T-helper 1 cell treated with Interleukin-12 subunit alpha and Interleukin-12 subunit beta and Interleukin-4 antibody, amounts not matched to agents 30 μg/mL and 1 μg/mL, for 36 hours (primary cell): Measurements from ENCODE around the gene GJC1.

Experiments
- H3K27ac Mint-ChIP-seq: one replicate; pipeline ENCODE4 v1.8.0; 2021; ENCODE audit warnings: mild to moderate bottlenecking, mixed read lengths
- H3K27me3 Mint-ChIP-seq: one replicate; pipeline ENCODE4 v1.8.0; 2021; ENCODE audit warnings: low read depth, mixed read lengths
- H3K36me3 Mint-ChIP-seq: one replicate; pipeline ENCODE4 v1.8.0; 2021; ENCODE audit warnings: low read depth, mixed read lengths
- H3K4me1 Mint-ChIP-seq: one replicate; pipeline ENCODE4 v1.8.0; 2021; ENCODE audit warnings: low read depth, mixed read lengths
- H3K4me3 Mint-ChIP-seq: one replicate; pipeline ENCODE4 v1.8.0; 2021; ENCODE audit warnings: mild to moderate bottlenecking, moderate library complexity, mixed read lengths
- H3K9me3 Mint-ChIP-seq: one replicate; pipeline ENCODE4 v1.8.0; 2021; ENCODE audit warnings: mixed read lengths

Gene GJC1

DNA sequence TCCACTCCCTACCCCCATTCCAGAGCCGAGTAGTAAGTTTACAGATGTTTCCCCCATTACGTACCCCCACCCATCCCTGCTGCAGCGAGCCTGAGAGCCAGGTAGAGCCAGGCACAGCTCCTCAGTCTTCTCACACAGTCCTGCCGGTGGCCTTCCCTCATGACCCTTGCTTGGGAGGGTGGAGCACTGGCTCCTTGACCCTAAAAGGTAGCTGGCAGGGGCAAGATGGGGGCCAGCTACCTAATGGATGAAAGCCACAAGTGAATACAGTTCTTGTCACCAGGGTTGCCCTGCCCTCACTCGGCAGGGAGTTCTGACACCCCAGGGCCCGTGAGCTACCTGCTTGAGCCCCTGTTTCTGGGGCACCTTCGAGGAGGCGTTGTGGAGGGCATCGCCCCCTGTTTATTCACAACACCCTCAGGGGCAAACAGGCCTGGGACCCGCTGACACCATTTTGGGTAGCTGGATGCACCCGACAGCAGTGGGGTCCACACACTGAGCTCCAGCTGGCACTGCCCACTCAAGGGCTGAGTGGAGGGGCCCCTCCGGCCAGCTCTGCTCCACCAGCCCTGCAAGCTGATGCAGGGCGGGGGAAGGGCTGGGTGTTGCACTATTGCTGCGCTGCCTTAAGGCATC, 49.1 kb downstream of the GJC1 start:
- no peak overlapping the region for H3K4me3 Mint-ChIP-seq
- peaks cover 11% of the 10 kb centered on the region for H3K27me3 Mint-ChIP-seq
- no peaks in the 10 kb centered on the region for H3K36me3 Mint-ChIP-seq
- no peak overlapping the region for H3K27ac Mint-ChIP-seq
- H3K4me1 Mint-ChIP-seq = peaks cover 7% of the 10 kb centered on the region
- no peaks in the 10 kb centered on the region for H3K9me3 Mint-ChIP-seq

- H3K27me3 Mint-ChIP-seq = peaks cover 11% of the 10 kb centered on the region
- H3K36me3 Mint-ChIP-seq = no peaks in the 10 kb centered on the region
- peaks cover 7% of the 10 kb centered on the region for H3K4me1 Mint-ChIP-seq
- no peak overlapping the region for H3K27ac Mint-ChIP-seq
- H3K9me3 Mint-ChIP-seq = no peaks in the 10 kb centered on the region
- H3K4me3 Mint-ChIP-seq = no peak overlapping the region
Measured at GRCh38 chr17:44780161-44780560, 49.9 kb downstream of the GJC1 start.

- peak overlapping the region; percentile 37 for H3K4me3 Mint-ChIP-seq
- H3K27ac Mint-ChIP-seq = no peak overlapping the region
- H3K9me3 Mint-ChIP-seq = no peaks in the 10 kb centered on the region
- H3K36me3 Mint-ChIP-seq = no peaks in the 10 kb centered on the region
- peaks cover 11% of the 10 kb centered on the region for H3K27me3 Mint-ChIP-seq
- H3K4me1 Mint-ChIP-seq = peaks cover 9% of the 10 kb centered on the region
Measured at GRCh38 chr17:44779211-44780025, 50.7 kb downstream of the GJC1 start.

DNA sequence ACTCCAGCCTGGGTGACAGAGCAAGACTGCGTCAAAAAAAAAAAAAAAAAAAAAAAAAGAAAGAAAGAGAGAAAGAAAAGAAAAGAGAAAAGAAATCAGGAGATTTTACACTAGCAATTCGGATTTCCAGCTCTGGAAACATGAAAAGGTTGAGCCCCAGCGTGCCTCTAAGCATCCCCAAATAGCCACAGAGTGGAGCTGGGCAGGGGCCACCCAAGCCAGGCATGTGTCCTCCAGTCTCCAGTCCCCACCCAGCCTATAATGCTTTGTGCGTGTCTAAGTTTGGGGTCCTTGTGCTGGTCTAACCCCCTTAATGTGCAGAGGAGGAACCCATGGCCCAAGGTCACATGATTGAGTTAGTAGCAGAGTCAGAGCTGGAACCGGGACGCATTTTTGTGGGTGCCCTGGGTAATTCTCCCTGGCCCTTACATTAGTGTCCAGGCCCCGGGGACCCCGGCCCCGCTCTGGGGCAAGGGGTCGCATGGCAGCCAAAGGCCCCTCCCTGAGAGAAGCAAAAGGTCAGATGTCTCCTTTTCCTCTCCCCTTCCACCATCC, 51.4 kb downstream of the GJC1 start:
- Mint-ChIP-seq H3K4me3 (peak overlapping the region; percentile 31), H3K27ac (no peak overlapping the region), H3K9me3 (no peaks in the 10 kb centered on the region), H3K36me3 (no peaks in the 10 kb centered on the region), H3K4me1 (peaks cover 9% of the 10 kb centered on the region), H3K27me3 (peaks cover 11% of the 10 kb centered on the region)

DNA sequence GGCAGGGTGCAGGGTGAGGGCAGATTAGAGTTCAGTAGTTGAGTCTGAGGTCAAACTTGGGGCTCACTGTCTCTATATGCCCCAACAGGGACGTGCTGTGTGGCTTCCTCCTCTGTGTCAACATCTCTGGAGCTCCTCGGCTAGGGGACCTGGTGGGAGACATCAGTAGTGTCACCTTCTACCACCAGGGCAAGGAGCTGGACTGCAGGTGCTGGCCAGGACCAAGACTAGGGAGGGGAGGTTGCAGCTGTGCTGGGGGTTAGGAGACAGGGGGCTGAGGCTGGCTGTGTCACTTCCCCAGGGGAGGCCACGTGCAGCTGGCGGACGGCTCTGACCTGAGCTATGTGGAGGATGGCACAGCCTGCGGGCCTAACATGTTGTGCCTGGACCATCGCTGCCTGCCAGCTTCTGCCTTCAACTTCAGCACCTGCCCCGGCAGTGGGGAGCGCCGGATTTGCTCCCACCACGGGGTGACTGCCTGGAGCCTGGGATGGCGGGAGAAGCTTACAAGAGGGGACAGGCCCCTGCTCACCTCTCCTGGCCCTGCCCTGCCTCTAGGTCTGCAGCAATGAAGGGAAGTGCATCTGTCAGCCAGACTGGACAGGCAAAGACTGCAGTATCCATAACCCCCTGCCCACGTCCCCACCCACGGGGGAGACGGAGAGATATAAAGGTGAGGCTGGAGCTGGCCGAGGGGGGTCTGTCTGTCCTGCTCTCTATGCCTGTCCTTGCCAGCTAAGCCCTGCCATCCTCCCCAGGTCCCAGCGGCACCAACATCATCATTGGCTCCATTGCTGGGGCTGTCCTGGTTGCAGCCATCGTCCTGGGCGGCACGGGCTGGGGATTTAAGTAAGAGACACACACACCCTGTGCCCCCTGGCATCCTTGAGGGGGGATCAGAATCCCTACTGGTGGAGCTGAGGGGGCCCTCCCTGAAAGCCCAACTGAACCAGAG, 52.4 kb downstream of the GJC1 start:
- Mint-ChIP-seq H3K27me3 (peaks cover 11% of the 10 kb centered on the region), H3K36me3 (no peaks in the 10 kb centered on the region), H3K9me3 (no peaks in the 10 kb centered on the region), H3K4me3 (no peak overlapping the region), H3K27ac (no peak overlapping the region), H3K4me1 (peaks cover 9% of the 10 kb centered on the region)

- Mint-ChIP-seq H3K9me3 (no peaks in the 10 kb centered on the region), H3K27me3 (peaks cover 11% of the 10 kb centered on the region), H3K4me1 (peaks cover 9% of the 10 kb centered on the region), H3K36me3 (no peaks in the 10 kb centered on the region), H3K4me3 (no peak overlapping the region), H3K27ac (no peak overlapping the region)
Measured at GRCh38 chr17:44776628-44777393, 53.3 kb downstream of the GJC1 start.

- Mint-ChIP-seq H3K9me3 (no peaks in the 10 kb centered on the region), H3K27ac (peak overlapping the region; percentile 56), H3K36me3 (no peaks in the 10 kb centered on the region), H3K27me3 (peaks cover 11% of the 10 kb centered on the region), H3K4me3 (peak overlapping the region; percentile 88), H3K4me1 (peaks cover 9% of the 10 kb centered on the region)
Measured at GRCh38 chr17:44775838-44776621, 54.1 kb downstream of the GJC1 start.

DNA sequence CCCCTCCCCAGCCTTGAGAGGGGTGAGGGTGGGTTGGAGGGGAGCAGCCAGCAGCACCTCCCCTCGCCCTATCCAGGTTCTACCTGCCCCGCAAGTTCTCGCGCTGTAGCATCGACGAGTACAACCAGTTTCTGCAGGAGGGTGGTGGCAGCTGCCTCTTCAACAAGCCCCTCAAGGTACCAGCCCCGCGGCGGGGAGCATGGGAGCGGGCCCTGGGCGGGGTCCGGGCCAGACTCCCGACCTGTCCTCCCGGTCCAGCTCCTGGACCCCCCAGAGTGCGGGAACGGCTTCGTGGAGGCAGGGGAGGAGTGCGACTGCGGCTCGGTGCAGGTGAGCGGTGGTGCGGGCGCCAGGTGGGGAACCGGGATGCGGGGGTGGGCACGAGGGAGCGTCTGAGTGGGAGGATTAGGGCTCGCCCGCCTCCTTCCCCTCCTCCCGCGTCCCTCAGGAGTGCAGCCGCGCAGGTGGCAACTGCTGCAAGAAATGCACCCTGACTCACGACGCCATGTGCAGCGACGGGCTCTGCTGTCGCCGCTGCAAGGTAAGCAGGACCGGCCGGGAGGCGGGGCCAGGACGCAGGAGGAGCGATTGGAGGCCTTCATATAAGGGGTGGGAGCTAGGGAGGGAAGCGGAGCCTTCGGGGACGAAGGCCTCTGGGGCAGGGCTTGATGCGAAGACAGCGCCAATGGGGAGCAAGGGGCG, 54.8 kb downstream of the GJC1 start:
- Mint-ChIP-seq H3K36me3 (no peaks in the 10 kb centered on the region), H3K4me1 (peaks cover 9% of the 10 kb centered on the region), H3K27ac (peak overlapping the region; percentile 56), H3K27me3 (peaks cover 11% of the 10 kb centered on the region), H3K9me3 (no peaks in the 10 kb centered on the region), H3K4me3 (peak overlapping the region; percentile 88)

- H3K4me3 Mint-ChIP-seq = peak overlapping the region; percentile 88
- H3K9me3 Mint-ChIP-seq = no peaks in the 10 kb centered on the region
- peaks cover 11% of the 10 kb centered on the region for H3K27me3 Mint-ChIP-seq
- peaks cover 8% of the 10 kb centered on the region for H3K4me1 Mint-ChIP-seq
- no peaks in the 10 kb centered on the region for H3K36me3 Mint-ChIP-seq
- peak overlapping the region; percentile 76 for H3K27ac Mint-ChIP-seq
Measured at GRCh38 chr17:44774271-44775135, 55.6 kb downstream of the GJC1 start.

DNA sequence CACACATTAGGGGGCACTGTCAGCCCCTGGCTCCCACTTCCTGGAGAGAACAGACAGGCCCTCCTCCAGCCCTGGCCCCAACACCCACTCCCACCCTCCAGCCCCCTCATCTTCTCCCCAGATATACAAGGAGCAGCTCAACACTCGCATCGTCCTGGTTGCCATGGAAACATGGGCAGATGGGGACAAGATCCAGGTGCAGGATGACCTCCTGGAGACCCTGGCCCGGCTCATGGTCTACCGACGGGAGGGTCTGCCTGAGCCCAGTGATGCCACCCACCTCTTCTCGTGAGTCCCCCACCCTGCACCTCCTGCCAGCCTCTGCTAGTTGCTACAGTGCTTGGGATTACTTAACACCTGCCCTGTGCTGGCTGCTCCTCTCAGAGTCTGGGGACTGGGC, 56.9 kb downstream of the GJC1 start:
- H3K9me3 Mint-ChIP-seq = no peaks in the 10 kb centered on the region
- H3K4me3 Mint-ChIP-seq = no peak overlapping the region
- H3K4me1 Mint-ChIP-seq = peaks cover 9% of the 10 kb centered on the region
- H3K27ac Mint-ChIP-seq = no peak overlapping the region
- H3K27me3 Mint-ChIP-seq = peaks cover 11% of the 10 kb centered on the region
- no peaks in the 10 kb centered on the region for H3K36me3 Mint-ChIP-seq

DNA sequence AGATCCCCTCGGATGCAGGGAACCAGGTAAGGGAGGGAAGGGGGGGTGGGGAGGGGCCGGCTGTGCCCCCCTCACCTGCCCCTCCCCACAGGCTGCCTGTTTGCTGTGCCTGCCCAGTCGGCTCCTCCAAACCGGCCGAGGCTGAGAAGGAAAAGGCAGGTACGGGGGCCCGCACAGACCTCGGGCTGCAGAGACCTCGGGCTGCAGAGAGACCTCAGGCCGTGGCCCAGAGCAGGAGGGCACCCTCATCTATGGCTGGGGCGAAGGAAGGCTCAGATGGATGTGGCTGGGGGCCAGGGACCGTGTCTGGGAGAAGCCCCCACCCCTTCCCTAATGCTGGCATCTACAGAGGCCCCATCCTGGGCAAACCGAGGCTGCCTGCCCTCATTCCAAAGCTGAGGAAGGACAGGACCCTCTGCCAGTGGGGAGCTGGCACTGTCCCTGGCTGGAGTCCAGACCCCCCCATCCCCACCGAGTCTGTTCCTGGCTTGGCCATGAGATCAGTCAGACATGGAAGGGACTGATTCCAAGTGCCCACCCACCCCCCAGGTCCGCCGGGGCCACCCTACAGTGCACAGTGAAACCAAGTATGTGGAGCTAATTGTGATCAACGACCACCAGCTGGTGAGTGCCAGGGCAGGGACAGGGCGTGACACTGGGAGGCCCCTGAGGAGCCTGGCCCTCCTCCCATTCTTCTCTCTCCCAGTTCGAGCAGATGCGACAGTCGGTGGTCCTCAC, 57.6 kb downstream of the GJC1 start:
- Mint-ChIP-seq H3K27ac (no peak overlapping the region), H3K4me3 (no peak overlapping the region), H3K4me1 (peaks cover 11% of the 10 kb centered on the region), H3K36me3 (no peaks in the 10 kb centered on the region), H3K9me3 (no peaks in the 10 kb centered on the region), H3K27me3 (peaks cover 6% of the 10 kb centered on the region)
